Cardiac muscle cell (in vitro differentiated cells and primary cell): Measurements from ENCODE around the gene TEX54. TPM values are rescaled to one million over a fixed set of nuclear protein-coding genes. Genes with fewer than 3 reads are reported as not detected.
"Not testable (repeated sequence)": the region's sequence is repeated elsewhere in the genome, so short reads cannot be mapped to it uniquely, and the experiment has no call there.

Source experiments
- DNase-seq, 2 donors: peaks; one replicate each; pipeline versions ENCODE4 v3.0.0 to v3.0.0-alpha.2; 2010 to 2017; ENCODE audit warnings: low read depth in 1 of 2, low spot score in 1 of 2
- H3K27ac ChIP-seq: fragments of 200-600 bp; sonication (generic); 2 replicates; pipeline ENCODE4 v1.5.1; 2016
- H3K27me3 ChIP-seq: fragments of 200-600 bp; sonication (generic); 2 replicates; pipeline ENCODE4 v1.6.0; 2016; ENCODE audit warnings: control low read depth
- H3K36me3 ChIP-seq: fragments of 200-600 bp; sonication (generic); 2 replicates; pipeline ENCODE4 v1.5.1; 2016; ENCODE audit warnings: control low read depth
- H3K4me1 ChIP-seq: fragments of 200-600 bp; sonication (generic); 2 replicates; pipeline ENCODE4 v1.8.1; 2017; ENCODE audit warnings: low read depth, mild to moderate bottlenecking, mixed run types
- H3K4me3 ChIP-seq: fragments of 200-600 bp; sonication (generic); 2 replicates; pipeline ENCODE4 v1.5.1; 2016; ENCODE audit warnings: mild to moderate bottlenecking
- H3K9me3 ChIP-seq: fragments of 200-600 bp; sonication (generic); 2 replicates; pipeline ENCODE4 v1.5.1; 2017; ENCODE audit warnings: low read depth, mild to moderate bottlenecking, control low read depth
- CTCF ChIP-seq: IDR thresholded peaks from 2 replicates; pipeline ENCODE4 v1.5.1; 2012; ENCODE audit warnings: low read depth, mild to moderate bottlenecking, low read length
- polyA plus RNA-seq: library from polyadenylated mRNA; unstranded; fragments of >200 nt; fragmentation: Nextera tagmentation; extraction: Ambion mirVana; gene quantifications from 2 replicates; pipeline ENCODE4 v1.2.1, GENCODE V29; 2016
- total RNA-seq: library from RNA; depleted of rRNA; stranded (reverse); fragments of >200 nt; gene quantifications from 2 replicates; pipeline ENCODE4 v1.2.3, GENCODE V29; 2016

The TEX54 gene
- total and polyA plus RNA-seq, 2 experiments from 2014 or later: 3.0 TPM; not detected in 1

- TF ChIP-seq CTCF: no peak
- H3K27me3 ChIP-seq: no peaks in the 10 kb centered on the region
- no peak overlapping the region for H3K27ac ChIP-seq
- H3K36me3 ChIP-seq: no peaks in the 10 kb centered on the region
- DNase-seq: no peak
- H3K4me3 ChIP-seq: no peak overlapping the region
- H3K9me3 ChIP-seq: no peaks in the 10 kb centered on the region
- peaks cover 10% of the 10 kb centered on the region for H3K4me1 ChIP-seq
Observed at GRCh38 chr11:62865635-62866034, 33.0 kb upstream of the TEX54 start.

GRCh38 chr11:62863687-62864335 lies 31.2 kb upstream of the TEX54 start:
- Histone ChIP-seq H3K4me3 (no peak overlapping the region), H3K9me3 (no peaks in the 10 kb centered on the region), H3K4me1 (peaks cover 15% of the 10 kb centered on the region), H3K36me3 (no peaks in the 10 kb centered on the region), H3K27ac (no peak overlapping the region), H3K27me3 (no peaks in the 10 kb centered on the region)
- TF ChIP-seq CTCF: no peak
- no peak for DNase-seq

- Histone ChIP-seq H3K27ac (peak overlapping the region; percentile 85), H3K4me1 (peaks cover 15% of the 10 kb centered on the region)
- not testable (repeated sequence) for DNase-seq, H3K27me3 ChIP-seq, H3K4me3 ChIP-seq, H3K9me3 ChIP-seq, H3K36me3 ChIP-seq
Observed at GRCh38 chr11:62861564-62862192, 29.0 kb upstream of the TEX54 start.

- H3K4me3 ChIP-seq: no peak overlapping the region
- no peaks in the 10 kb centered on the region for H3K36me3 ChIP-seq
- H3K9me3 ChIP-seq: no peaks in the 10 kb centered on the region
- no peak for TF ChIP-seq CTCF
- peaks cover 15% of the 10 kb centered on the region for H3K4me1 ChIP-seq
- DNase-seq: no peak
- H3K27ac ChIP-seq: peak overlapping the region; percentile 85
- no peaks in the 10 kb centered on the region for H3K27me3 ChIP-seq
Observed at GRCh38 chr11:62860835-62861563, 28.4 kb upstream of the TEX54 start.

DNA sequence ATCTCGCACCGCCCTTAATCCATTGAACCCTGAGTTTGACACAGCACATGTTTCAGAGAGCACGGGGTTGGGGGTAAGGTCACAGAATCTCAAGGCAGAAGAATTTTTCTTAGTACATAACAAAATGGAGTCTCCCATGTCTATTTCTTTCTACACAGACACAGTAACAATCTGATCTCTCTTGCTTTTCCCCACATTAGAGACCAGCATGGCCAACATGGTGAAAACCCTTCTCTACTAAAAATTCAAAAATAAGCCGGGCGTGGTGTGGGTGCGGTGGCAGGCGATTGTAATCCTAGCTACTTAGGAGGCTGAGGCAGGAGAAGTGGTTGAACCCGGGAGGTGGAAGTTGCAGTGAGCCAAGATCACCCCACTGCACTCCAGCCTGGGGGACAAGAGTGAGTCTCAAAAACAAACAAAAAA lies 26.7 kb upstream of the TEX54 start:
- H3K4me1 ChIP-seq: peaks cover 19% of the 10 kb centered on the region

GRCh38 chr11:62858201-62858600 lies 25.6 kb upstream of the TEX54 start:
- Histone ChIP-seq H3K27me3 (no peaks in the 10 kb centered on the region), H3K4me1 (peaks cover 25% of the 10 kb centered on the region), H3K27ac (no peak overlapping the region), H3K4me3 (no peak overlapping the region), H3K36me3 (peaks cover 11% of the 10 kb centered on the region), H3K9me3 (no peaks in the 10 kb centered on the region)
- TF ChIP-seq CTCF: no peak
- no peak for DNase-seq

More for the DNA sequence above, 26.7 kb upstream of the TEX54 start:
- not testable (repeated sequence) for DNase-seq, H3K9me3 ChIP-seq, H3K4me3 ChIP-seq, H3K27me3 ChIP-seq, H3K36me3 ChIP-seq
- H3K27ac ChIP-seq: peak overlapping the region; percentile 85
